GM21717 (cell line): ENCODE measurements around the gene C19orf33.
"Not testable (repeated sequence)": the region's sequence is repeated elsewhere in the genome, so short reads cannot be mapped to it uniquely, and the experiment has no call there.

ENCODE experiments used
- ATAC-seq: cut with Tn5 transposase; IDR thresholded peaks from one replicate; pipeline ENCODE4 v1.9.1; 2021; ENCODE audit warnings: mild to moderate bottlenecking, moderate library complexity; ENCODE audit not compliant: unreplicated experiment

Gene C19orf33

GRCh38 chr19:38335949-38336637 is 32.0 kb downstream of the C19orf33 start:
- peak; percentile 68 for ATAC-seq

- peak; percentile 50 for ATAC-seq
Observed at GRCh38 chr19:38336638-38337359, 32.7 kb downstream of the C19orf33 start.

GRCh38 chr19:38337360-38337653 is 33.3 kb downstream of the C19orf33 start:
- no peak for ATAC-seq

DNA sequence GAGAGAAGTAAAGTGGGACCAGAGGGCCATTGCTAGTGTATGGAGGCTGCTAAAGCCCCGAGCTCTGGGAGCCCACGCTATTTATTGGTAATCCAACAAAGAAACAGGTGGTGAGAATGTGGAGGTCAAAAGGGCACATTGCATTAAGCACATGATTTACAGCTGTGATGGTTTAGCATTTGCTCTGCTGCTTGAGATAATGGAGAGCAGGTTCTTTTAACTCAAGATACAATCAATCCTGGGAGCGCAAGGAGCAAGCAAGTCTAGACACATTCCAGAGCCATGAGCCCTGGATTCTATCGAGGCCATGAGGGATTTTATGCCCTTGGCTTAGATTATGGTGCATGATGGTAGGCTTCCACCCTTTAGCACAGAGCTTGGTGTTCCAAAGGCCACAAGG is 35.0 kb downstream of the C19orf33 start:
- not testable (repeated sequence) for ATAC-seq

GRCh38 chr19:38340927-38341326 is 36.9 kb downstream of the C19orf33 start:
- ATAC-seq, result no peak

- ATAC-seq, result no peak
Observed at GRCh38 chr19:38346837-38347236, 42.8 kb downstream of the C19orf33 start.

- ATAC-seq, result no peak
Observed at GRCh38 chr19:38350883-38351282, 46.8 kb downstream of the C19orf33 start.

GRCh38 chr19:38351865-38352395 is 47.9 kb downstream of the C19orf33 start:
- ATAC-seq, result no peak

DNA sequence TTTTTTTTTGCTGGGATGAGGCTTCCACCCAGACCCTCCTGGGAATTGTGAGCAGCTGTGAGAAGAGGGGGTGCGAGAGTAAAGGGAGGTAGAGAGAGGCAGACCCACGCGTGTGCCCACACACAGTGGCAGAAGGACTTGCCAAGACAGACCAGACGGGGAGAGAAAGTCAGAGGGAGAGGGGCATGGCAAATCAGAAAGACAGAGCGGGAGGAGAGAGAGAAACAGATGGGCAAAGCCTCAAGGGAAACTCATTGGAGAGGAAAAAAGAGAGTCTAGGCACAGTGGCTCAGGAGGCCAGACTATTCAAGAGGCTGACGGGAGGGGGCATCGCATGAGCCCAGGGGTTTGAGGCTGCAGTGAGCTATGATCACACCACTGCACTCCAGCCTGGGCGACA is 48.6 kb downstream of the C19orf33 start:
- ATAC-seq, result no peak
